ENCODE measurements around the gene TDO2. TPM values are rescaled to one million over a fixed set of nuclear protein-coding genes. Genes with fewer than 3 reads are reported as not detected.

Gene TDO2
- total RNA-seq, 1 experiment from 2014 or later: 0.45 TPM

DNA sequence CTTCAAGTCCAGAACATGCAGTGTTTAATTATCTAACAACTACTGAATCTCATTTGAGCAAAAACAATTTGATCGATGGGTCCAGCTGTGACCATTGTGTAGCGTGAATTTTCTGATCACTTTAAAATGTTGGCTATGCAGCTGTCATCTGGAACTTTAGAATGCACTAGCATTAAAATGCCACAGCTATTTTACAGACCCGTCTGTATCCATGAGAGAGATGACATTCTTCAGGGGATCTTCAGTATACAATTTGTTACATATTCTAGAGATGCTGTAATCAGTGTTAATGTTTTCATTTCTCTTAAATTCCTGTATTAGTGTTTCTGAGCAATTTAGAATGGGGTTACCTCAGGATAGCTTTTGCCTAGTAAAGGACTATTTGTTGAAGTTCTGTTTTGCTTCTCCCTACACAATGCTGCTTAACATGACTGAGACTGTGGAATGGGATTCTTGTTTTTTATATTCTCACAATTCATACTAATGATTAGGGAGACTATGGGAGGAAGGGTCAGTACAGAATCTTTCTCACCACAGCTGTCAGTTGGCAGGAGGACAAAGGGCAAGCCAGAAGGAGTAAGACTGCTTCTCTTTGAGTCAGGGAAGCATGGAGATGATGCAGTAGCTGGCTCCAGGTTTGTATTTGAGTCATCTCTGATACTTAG, 63.4 kb downstream of the TDO2 start:
- no peak for DNase-seq (ENCODE audit: low read depth, low spot score)

More for the DNA sequence above, 63.4 kb downstream of the TDO2 start:
- in situ Hi-C loops (cut with HindIII; ENCODE audit: low pct_unique_long_range_greater_than_20kb, low sequenced_read_pairs): no loop called here

Other genes with a start within 250 kb of the TDO2 start
- 0.08 and 0.24 TPM in 2 replicates for gene GUCY1A1, start 236.8 kb upstream of the TDO2 start, total RNA-seq (2014; rRNA removed; shearing (Covaris generic))
- gene GUCY1B1, start 144.7 kb upstream of the TDO2 start, total RNA-seq (2014; rRNA removed; shearing (Covaris generic)): 0.18 and 0.69 TPM in 2 replicates
- gene ASIC5, start 37.4 kb upstream of the TDO2 start, total RNA-seq (2014; rRNA removed; shearing (Covaris generic)): not detected in 2 replicates
- 2.0 and 2.4 TPM in 2 replicates for gene CTSO, start 50.2 kb downstream of the TDO2 start, total RNA-seq (2014; rRNA removed; shearing (Covaris generic))